LNCaP clone FGC (cell line): Measurements from ENCODE around the gene TCEANC2.

Experiments used
- DNase-seq: peaks from one replicate; pipeline ENCODE4 v3.0.0-alpha.2; 2011; ENCODE audit warnings: low read depth
- H3K4me3 ChIP-seq: 2 replicates; pipeline ENCODE4 v1.5.1; 2011; ENCODE audit warnings: mild to moderate bottlenecking, low read depth, low read length, control low read depth
- CTCF ChIP-seq: IDR thresholded peaks from 2 replicates; pipeline ENCODE4 v1.5.1; 2012; ENCODE audit warnings: mild to moderate bottlenecking; ENCODE audit not compliant: control insufficient read depth, insufficient read depth; ENCODE audit errors: extremely low read depth

TCEANC2 gene

DNA sequence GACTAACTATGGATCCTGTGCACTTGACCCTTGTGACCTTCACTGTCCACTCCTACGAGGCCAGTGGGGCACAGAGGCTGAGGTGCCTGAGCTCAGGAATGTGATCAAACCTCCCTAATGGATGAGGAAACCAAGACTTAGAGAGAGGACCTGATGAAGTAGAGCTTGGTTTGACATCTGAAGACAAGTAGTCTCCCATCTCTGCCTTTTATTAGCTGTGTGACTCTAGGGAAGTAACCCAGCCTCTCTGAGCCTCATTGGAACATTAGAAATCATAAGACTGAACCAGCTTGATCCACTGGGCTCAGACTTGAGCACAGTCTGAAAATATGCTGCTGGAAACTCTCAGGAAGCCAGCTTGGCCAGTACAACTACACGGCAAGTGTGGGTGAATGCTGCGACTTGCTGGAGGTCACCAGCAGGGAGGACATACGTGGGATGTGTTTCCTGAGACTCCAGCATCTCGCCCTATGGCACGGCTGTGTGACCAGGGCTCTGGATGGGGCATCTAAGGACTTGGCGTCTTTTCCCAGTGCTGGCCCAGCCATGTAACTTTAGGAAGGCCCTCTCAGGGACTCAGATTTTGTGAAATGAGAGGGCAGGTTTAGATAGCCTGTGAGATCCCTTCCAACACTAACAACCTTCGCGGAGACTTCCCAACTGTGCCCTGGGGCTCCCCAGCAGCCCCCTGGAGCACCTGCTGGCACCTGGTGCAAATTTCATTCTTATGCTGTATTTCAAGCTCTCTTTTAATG lies 88.9 kb downstream of the TCEANC2 start:
- DNase-seq = no peak

DNA sequence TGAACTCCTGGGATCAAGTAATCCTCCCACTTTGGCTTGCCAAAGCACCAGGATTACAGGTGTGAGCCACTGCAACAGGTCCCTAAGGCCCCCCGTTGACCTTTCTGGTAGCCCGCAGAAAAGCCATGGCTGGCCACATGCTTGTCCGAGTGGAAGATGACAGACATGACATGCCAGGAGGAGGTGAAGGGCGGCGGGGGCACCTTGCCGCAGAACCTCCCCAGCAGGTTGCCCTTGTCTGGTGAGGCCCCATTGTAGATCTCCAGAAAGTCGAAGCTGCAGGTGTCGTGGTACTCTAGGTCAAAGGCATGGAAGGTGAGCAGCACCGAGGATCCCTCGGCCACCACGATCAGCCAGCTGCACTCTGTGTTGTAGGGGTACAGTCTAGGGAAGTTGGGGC lies 91.0 kb downstream of the TCEANC2 start:
- no peak for DNase-seq
- no peak for TF ChIP-seq CTCF
- no peak overlapping the region for H3K4me3 ChIP-seq

More for the DNA sequence above, 88.9 kb downstream of the TCEANC2 start:
- H3K4me3 ChIP-seq = no peak overlapping the region
- no peak for TF ChIP-seq CTCF

DNA sequence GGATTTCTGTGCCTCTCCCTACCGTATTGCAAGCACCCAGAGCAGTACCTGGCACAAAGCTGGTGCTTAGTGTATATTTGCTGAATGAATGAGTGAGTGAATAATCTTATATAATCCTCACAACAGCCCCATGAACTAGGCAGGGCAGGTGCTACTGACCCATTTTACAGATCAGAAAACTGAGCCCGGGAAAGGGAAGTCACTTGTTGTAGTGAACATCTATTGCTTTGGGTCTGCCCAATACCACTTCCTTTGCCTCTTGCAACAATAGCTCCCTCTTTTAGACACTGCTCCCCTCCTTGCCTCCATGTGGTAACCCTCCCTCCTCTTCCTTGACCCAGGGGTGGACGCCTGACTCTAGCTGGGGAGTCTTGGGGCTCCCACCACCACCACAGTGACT lies 96.3 kb downstream of the TCEANC2 start:
- no peak for TF ChIP-seq CTCF
- no peak overlapping the region for H3K4me3 ChIP-seq
- no peak for DNase-seq

DNA sequence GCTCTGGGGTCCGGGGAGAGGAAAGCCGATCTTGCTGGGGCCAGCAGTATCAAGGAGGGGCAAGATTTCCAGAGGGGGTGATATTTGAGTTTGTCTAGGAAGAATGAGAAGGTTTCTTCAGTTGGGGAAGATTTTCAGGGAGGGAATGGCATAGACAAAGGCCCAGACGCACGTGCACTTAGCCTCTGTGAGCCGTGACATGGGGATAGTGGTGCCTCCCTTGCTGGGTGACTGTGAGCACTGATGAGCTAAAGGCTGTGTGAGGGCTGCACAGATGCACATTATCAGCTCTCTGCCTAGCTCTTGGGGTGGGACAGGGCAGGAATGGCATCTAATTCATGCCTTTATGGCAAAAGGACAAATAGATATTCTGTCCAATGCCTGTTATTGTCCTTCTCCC lies 97.6 kb downstream of the TCEANC2 start:
- DNase-seq = no peak
- no peak overlapping the region for H3K4me3 ChIP-seq
- no peak for TF ChIP-seq CTCF

DNA sequence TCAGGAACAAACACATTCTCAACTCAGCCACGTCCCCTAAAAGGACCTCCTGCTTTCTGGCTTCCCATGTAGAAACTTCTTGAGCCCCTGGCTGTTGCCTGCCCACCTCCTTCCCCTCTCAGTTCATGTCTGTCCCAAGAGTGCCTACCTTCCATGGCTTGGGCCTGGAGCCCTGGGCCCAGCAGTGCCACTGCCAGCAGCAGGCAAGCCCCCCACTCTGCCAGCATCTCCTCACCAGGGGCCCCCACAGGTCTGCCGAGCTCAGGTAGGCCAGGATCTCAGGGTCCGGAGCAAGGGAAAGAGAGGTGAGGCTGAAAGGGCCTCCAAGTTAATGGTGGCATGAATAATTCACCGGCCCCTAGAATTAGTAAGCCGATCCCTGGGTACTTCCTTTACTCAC lies 99.3 kb downstream of the TCEANC2 start, which contains the start of gene CDCP2:
Gene CDCP2, minus strand, starts transcription at position 305 of the 400 bp plus-strand sequence. Its CDS starts 78 bp downstream, at position 227.
- no peak for TF ChIP-seq CTCF
- H3K4me3 ChIP-seq = no peak within 1 kb of the TSS
- DNase-seq = no peak

DNA sequence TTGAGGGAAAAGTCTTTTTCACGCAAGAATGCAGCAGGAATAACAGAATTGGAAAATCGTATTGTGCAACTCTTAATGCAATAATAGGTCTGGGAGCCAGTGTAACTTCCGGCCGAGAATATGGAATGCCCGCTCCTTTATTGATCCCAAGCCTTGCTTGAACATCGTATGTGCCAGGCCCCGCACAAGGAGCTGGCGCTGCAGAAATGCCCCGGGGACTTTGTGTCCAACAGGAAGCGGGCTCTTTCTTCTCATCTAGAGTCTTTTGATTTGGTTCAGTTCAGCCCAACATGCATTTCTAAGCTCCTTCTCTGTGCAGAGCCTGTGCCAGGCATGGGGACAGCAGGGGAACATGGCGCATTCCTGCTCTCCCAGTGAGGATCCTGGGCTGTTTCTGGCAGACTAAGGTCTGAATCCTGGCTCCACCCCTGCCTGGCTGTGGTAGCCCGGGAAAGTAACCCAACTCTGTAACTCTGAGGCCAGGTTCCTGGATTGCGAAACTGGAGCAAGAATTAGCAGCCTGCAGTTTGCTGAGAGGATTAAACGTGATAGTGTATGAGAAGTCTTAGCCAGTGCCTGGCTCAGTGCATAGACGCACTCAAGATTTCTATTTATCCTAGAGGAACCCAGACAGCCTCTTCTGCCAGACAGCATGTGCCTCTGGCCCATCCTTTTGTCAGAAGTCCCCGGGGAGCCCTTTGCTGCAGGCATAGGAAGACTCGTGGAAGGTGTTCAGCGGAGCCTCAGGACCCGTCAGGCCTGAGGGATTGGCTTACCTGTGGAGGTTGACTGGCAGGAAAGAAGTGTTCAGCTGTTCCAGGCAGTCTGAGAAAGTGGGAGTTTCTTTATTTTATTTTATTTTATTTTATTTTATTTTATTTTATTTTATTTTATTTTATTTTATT lies 100.4 kb downstream of the TCEANC2 start:
- TF ChIP-seq CTCF = no peak
- no peak overlapping the region for H3K4me3 ChIP-seq
- DNase-seq = peak; percentile 50
